Erythroblast (primary cell): ENCODE measurements around the gene SNX25.
"Not testable (repeated sequence)": the region's sequence is repeated elsewhere in the genome, so short reads cannot be mapped to it uniquely, and the experiment has no call there.

Experiments used
- GATA1 ChIP-seq: IDR thresholded peaks from 2 replicates; pipeline ENCODE4 v1.6.1; 2011; ENCODE audit warnings: low read depth, mild to moderate bottlenecking, control low read depth, low read length, moderate library complexity
- POLR2A ChIP-seq: IDR thresholded peaks from 2 replicates; pipeline ENCODE4 v1.6.1; 2011; ENCODE audit warnings: mild to moderate bottlenecking, low read length

DNA sequence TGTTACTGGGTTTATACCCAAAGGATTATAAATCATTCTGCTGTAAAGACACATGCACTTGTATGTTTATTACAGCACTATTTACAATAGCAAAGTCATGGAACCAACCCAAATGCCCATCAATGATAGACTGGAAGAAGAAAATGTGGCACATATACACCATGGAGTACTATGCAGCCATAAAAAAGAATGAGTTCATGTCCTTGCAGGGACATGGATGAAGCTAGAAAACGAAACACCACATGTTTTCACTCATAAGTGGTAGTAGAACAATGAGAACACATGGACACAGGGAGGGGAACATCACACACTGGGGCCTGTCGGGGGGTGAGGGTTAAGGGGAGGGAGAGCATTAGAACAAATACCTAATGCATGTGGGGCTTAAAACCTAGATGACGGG is 108.1 kb downstream of the SNX25 start:
- not testable (repeated sequence) for TF ChIP-seq POLR2A, GATA1
